ENCODE measurements around the gene SPARC.
A peak's percentile ranks its signal among the peaks of the same experiment; 100 is the strongest.

SPARC gene

GRCh38 chr5:151676314-151676712 is 10.4 kb downstream of the SPARC start:
- no peaks in the 10 kb centered on the region for H3K36me3 ChIP-seq (ENCODE audit: control insufficient read depth, insufficient read depth, low read length)
- peak overlapping the region; percentile 45 for H3K27ac ChIP-seq
- H3K9me3 ChIP-seq (ENCODE audit: control insufficient read depth, low read length), result no peaks in the 10 kb centered on the region
- no peak overlapping the region for H3K9ac ChIP-seq
- TF ChIP-seq CTCF (IDR thresholded peaks at IDR 0.05), result no peak
- no peak overlapping the region for H2AFZ ChIP-seq
- peaks cover 22% of the 10 kb centered on the region for H3K4me1 ChIP-seq
- H3K79me2 ChIP-seq, result peaks cover 28% of the 10 kb centered on the region
- no peak overlapping the region for H3K4me3 ChIP-seq (ENCODE audit: low read depth, low read length)
- no peaks in the 10 kb centered on the region for H3K27me3 ChIP-seq (ENCODE audit: control insufficient read depth, insufficient read depth, low read length)
- H3K4me2 ChIP-seq (ENCODE audit: low read length), result no peak overlapping the region

GRCh38 chr5:151675611-151676313 is 11.0 kb downstream of the SPARC start:
- no peak for TF ChIP-seq CTCF (IDR thresholded peaks at IDR 0.05)
- no peaks in the 10 kb centered on the region for H3K27me3 ChIP-seq (ENCODE audit: control insufficient read depth, insufficient read depth, low read length)
- H3K4me3 ChIP-seq (ENCODE audit: low read depth, low read length), result no peak overlapping the region
- H3K4me2 ChIP-seq (ENCODE audit: low read length), result peak overlapping the region; percentile 25
- no peaks in the 10 kb centered on the region for H3K36me3 ChIP-seq (ENCODE audit: control insufficient read depth, insufficient read depth, low read length)
- no peaks in the 10 kb centered on the region for H3K9me3 ChIP-seq (ENCODE audit: control insufficient read depth, low read length)
- H2AFZ ChIP-seq, result no peak overlapping the region
- peak overlapping the region; percentile 45 for H3K27ac ChIP-seq
- no peak overlapping the region for H3K9ac ChIP-seq
- H3K4me1 ChIP-seq, result peaks cover 22% of the 10 kb centered on the region
- peaks cover 22% of the 10 kb centered on the region for H3K79me2 ChIP-seq

- Histone ChIP-seq H3K4me3 (ENCODE audit: low read depth, low read length) (no peak overlapping the region), H3K4me2 (ENCODE audit: low read length) (no peak overlapping the region), H3K9me3 (ENCODE audit: control insufficient read depth, low read length) (no peaks in the 10 kb centered on the region), H3K27ac (peak overlapping the region; percentile 45), H3K79me2 (peaks cover 17% of the 10 kb centered on the region), H3K9ac (no peak overlapping the region), H3K4me1 (peaks cover 26% of the 10 kb centered on the region), H2AFZ (no peak overlapping the region), H3K27me3 (ENCODE audit: control insufficient read depth, insufficient read depth, low read length) (no peaks in the 10 kb centered on the region), H3K36me3 (ENCODE audit: control insufficient read depth, insufficient read depth, low read length) (no peaks in the 10 kb centered on the region)
- TF ChIP-seq CTCF (IDR thresholded peaks at IDR 0.05), result no peak
Observed at GRCh38 chr5:151674626-151675610, 11.8 kb downstream of the SPARC start.

GRCh38 chr5:151673421-151673820 is 13.3 kb downstream of the SPARC start:
- Histone ChIP-seq H3K79me2 (peaks cover 3% of the 10 kb centered on the region), H3K4me3 (ENCODE audit: low read depth, low read length) (no peak overlapping the region), H3K9me3 (ENCODE audit: control insufficient read depth, low read length) (no peaks in the 10 kb centered on the region), H3K4me1 (peaks cover 26% of the 10 kb centered on the region), H3K9ac (no peak overlapping the region), H2AFZ (no peak overlapping the region), H3K36me3 (ENCODE audit: control insufficient read depth, insufficient read depth, low read length) (no peaks in the 10 kb centered on the region), H3K27ac (peak overlapping the region; percentile 67), H3K4me2 (ENCODE audit: low read length) (no peak overlapping the region), H3K27me3 (ENCODE audit: control insufficient read depth, insufficient read depth, low read length) (no peaks in the 10 kb centered on the region)
- TF ChIP-seq CTCF (IDR thresholded peaks at IDR 0.05), result no peak

All from parathyroid adenoma (tissue), 2 donors.